Activated CD4-positive, alpha-beta T cell treated with anti-CD3 and anti-CD28 coated beads for 24 hours (primary cell): ENCODE results near the gene BEST4.
A peak's percentile ranks its signal among the peaks of the same experiment; 100 is the strongest.
"Not testable (repeated sequence)": the region's sequence is repeated elsewhere in the genome, so short reads cannot be mapped to it uniquely, and the experiment has no call there.

Source experiments
- DNase-seq, 2 donors: peaks; one replicate each; pipeline ENCODE4 v3.0.0-alpha.2; 2020; ENCODE audit warnings: low read depth in 2 of 2

The BEST4 gene

GRCh38 chr1:44819608-44820327, 31.8 kb upstream of the BEST4 start:
- DNase-seq: peak; percentile 67 to 70

GRCh38 chr1:44819196-44819607, 31.2 kb upstream of the BEST4 start:
- no peak for DNase-seq

- no peak for DNase-seq
These were observed 30.0 kb upstream of the BEST4 start for GRCh38 chr1:44817771-44818495.

GRCh38 chr1:44817307-44817706, 29.3 kb upstream of the BEST4 start:
- no peak for DNase-seq

- DNase-seq: not testable (repeated sequence)
These were observed 28.0 kb upstream of the BEST4 start for GRCh38 chr1:44815926-44816325.

GRCh38 chr1:44812822-44813543, 25.0 kb upstream of the BEST4 start:
- DNase-seq: no peak

GRCh38 chr1:44811234-44811633, 23.3 kb upstream of the BEST4 start:
- DNase-seq: no peak

- DNase-seq: not testable (repeated sequence)
These were observed 22.8 kb upstream of the BEST4 start for GRCh38 chr1:44810762-44811105.

- no peak for DNase-seq
These were observed 22.3 kb upstream of the BEST4 start for GRCh38 chr1:44810101-44810761.

- peak; percentile 74 to 84 for DNase-seq
These were observed 21.3 kb upstream of the BEST4 start for GRCh38 chr1:44808938-44809917.

GRCh38 chr1:44808063-44808937, 20.3 kb upstream of the BEST4 start, which contains the start of gene BTBD19:
BTBD19 (plus strand) TSS chr1:44808523; CDS start chr1:44808821, 298 bp downstream.
- peak in 1 of 2 donors; percentile 69 for DNase-seq

GRCh38 chr1:44807364-44808062, 19.5 kb upstream of the BEST4 start:
- peak; percentile 75 to 85 for DNase-seq

- no peak for DNase-seq
These were observed 18.9 kb upstream of the BEST4 start, which contains the start of gene DYNLT4 for GRCh38 chr1:44806704-44807363. DYNLT4 (minus strand) TSS chr1:44807351; CDS start chr1:44806668, 683 bp downstream.

GRCh38 chr1:44806025-44806703, 18.2 kb upstream of the BEST4 start:
- DNase-seq: no peak

GRCh38 chr1:44805311-44806024, 17.5 kb upstream of the BEST4 start:
- no peak for DNase-seq

- no peak for DNase-seq
These were observed 15.5 kb upstream of the BEST4 start for GRCh38 chr1:44803312-44804095.

GRCh38 chr1:44803062-44803311, 15.0 kb upstream of the BEST4 start:
- DNase-seq: no peak
